Activated CD8-positive, alpha-beta memory T cell treated with anti-CD3 and anti-CD28 coated beads, Interleukin-2, amount 50 U/mL, for 24 hours (primary cell): ENCODE results near the gene CD74.
"Not testable (repeated sequence)": the region's sequence is repeated elsewhere in the genome, so short reads cannot be mapped to it uniquely, and the experiment has no call there.

Experiments used
- DNase-seq: peaks from one replicate; pipeline ENCODE4 v3.0.0-alpha.2; 2020; ENCODE audit errors: extremely low read depth

CD74 gene

DNA sequence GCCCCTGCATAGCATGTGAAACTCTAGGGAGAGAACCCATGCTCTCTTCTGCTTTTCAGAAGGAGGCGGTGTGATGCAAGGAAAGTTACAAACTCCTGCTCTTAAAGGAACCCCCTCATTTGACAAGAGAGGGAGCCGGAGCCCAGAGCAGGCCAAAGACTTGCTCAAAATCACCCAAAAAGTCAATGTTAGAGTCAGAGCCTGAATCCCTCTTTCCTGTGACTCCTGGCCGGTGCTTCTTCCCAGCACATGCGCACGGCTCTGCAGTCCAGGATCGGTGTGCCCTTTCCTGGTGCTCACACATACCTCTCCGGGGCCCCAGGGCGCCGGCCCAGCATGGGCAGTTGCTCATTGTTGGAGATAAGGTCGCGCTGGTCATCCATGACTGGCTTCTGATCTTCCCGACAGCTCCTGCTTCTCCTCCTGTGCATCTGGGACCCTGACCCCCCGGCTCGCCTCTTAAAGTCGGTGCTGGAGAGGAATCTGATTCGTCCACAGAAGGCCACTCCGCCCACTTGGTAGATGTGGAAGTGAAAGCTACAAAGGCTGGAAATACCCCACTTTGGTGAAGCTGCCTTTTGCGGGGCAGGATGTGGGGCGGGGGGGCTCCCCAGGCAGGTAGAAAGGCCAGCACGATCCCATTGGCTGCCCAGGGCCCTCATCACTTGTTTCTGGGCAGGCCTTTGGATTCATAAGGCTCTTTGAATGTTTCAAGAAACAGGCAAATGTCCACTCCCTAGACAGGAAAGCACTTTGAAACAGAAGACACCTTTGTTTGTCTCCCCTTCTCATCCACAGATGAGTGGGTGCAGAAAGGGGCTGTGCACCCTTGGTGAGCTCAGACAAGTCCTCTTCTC lies at the start of gene CD74:
Gene CD74, minus strand, starts transcription at position 592 of the 857 bp plus-strand sequence. Its CDS starts 161 bp downstream, at position 431.
- DNase-seq, result peak; percentile 81

DNA sequence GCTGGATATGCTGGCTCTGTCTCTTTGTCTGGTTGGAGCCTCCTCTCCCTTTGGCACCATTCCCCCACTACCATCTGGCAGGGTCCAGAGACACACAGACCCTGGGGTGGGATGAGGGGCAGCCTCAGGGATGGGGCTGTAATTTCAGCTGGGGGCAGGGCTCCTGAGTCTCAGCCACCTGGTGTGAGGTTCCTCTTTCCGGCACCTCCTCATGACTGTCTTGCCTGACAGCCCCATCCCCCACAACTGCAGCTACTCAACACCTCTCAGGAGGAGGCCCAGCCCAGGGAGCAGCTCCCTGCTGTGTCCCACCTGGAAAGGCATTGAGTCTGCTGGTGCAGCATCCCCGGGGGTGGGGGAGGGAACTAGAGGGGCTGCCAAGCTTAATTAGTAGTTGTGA lies 48.5 kb upstream of the CD74 start:
- no peak for DNase-seq

GRCh38 chr5:150460781-150461180 lies 48.1 kb upstream of the CD74 start:
- no peak for DNase-seq

- DNase-seq, result peak; percentile 79
These were observed 46.3 kb upstream of the CD74 start for GRCh38 chr5:150458802-150459557.

DNA sequence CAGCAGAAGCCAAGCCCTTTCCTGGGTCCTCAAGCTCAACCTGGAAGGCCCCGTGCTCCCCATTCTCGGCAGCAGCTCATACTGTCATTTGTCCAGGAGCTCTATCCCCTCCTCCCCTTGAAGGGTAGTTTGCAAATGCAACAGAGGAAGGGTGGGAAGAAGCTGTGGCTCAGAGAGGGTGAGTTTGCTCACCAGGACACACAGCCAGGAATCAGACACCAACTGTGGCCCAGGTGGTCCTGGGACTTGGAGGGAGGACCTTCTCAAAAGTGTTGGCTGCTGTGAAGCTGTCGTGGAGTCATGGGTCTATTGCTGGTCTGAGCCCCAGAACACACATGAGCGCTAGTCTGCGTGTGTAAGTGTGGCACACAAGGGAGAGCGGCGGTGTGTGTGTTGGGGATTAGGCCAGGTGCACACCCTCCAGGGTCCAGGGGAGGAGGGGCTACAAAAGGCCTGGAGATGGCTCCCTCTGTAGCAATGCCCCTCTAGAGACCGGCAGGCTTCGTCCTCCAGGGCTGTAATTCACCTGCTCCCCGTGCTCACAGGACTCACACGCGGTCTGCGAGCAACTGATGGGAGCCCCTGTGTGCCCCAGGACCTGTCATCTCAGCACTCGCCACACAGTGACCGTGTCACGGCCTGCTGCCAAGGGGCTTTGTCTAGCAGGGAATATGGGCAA lies 45.0 kb upstream of the CD74 start:
- DNase-seq, result no peak

GRCh38 chr5:150457121-150457520 lies 44.4 kb upstream of the CD74 start:
- DNase-seq, result no peak

DNA sequence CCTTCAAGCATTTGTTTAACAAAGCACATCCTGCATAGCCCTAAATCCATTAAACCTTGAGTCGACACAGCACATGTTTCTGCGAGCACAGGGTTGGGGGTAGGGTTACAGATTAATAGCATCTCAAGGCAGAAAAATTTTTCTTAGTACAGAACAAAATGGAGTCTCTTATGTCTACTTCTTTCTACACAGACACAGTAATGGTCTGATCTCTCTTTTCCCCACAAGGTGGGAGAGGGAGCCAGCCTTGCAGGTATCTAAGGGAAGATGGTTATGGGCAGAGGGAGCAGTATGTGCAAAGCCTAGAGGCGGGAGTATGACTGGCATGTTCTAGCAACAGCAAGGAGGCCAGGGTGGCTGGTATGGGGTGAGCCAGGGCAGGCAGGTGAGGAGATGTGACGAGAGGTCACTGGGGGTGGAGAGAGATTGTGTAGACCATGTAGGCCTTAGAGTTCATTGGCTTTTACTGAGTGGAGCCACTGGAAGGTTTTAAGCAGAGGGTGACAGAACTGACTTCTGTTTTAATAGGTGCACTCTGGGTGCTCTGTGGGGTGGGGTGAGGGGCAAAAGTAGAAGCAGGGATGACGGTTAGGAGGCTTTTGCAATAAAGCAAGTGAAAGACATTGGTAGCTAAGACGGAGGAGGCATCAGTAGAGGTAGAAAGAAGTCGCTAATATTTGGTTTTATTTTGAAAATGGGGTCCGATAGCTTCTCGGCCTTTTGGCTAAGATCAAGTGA lies 42.0 kb upstream of the CD74 start:
- DNase-seq, result no peak

- not testable (repeated sequence) for DNase-seq
These were observed 41.3 kb upstream of the CD74 start for GRCh38 chr5:150454027-150454426.

DNA sequence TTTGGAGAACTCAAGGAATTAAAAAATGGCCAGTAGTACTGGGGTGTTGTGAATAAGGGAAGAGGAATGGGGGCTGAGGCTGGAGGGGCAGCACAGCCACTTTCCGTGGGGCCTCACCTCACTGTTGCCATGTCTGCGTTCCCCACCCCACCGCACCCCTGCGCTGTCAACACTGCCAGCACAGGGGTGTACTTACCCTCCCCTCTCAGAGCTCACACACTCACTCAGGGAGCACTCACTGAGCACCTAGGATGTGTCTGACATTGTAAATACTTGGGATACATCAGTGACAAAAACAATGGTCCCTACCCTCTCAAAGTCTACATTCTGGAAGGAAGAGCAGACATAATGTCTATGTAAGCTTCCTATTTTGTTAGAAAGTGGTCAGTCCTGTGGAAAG lies 40.2 kb upstream of the CD74 start:
- no peak for DNase-seq

GRCh38 chr5:150451594-150451993 lies 38.9 kb upstream of the CD74 start:
- no peak for DNase-seq

DNA sequence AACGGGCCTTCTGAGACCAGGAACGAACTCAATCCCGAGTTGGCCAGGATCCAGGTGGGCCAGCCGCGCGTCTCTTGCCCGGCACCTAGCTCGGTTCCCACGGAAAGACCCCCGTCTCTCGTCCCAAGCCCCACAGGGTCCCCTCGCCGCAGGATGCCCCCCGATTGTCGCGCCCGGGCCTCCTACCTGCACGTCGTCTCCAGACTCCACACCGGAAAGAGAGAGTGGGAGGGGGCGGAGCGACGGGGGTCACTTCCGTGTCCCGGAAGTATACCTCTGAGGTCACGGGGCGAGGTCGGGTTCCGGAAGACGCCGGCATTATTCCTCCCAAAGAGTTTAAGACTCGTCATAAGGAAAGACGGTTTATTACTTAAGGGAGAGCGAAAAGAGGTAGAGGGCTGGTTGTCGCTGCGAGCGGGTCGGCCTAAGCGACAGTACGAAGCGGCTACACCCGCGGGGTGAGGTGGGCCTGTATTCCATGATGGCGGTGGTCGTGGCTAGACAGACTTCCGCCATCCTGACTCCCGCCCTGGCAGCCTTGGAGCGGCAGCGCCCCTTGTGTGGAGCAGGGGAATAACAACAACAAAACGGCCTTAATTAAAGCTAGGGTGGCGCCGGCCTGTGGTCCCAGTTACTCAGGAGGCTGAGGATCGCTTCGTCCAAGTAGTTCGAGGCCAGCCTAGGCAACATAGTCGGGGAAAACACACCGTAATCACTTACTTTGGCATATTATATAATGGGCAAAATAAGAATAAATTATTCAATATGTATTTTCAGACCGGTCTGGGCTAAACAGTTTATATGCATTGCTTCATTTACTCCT lies 37.0 kb upstream of the CD74 start, which contains the start of gene RPS14:
Gene RPS14, minus strand, starts transcription at position 223 of the 823 bp plus-strand sequence. CDS start 2,006 bp downstream, outside the sequence.
- peak; percentile 90 for DNase-seq

- DNase-seq, result no peak
These were observed 36.3 kb upstream of the CD74 start for GRCh38 chr5:150448952-150449516.

DNA sequence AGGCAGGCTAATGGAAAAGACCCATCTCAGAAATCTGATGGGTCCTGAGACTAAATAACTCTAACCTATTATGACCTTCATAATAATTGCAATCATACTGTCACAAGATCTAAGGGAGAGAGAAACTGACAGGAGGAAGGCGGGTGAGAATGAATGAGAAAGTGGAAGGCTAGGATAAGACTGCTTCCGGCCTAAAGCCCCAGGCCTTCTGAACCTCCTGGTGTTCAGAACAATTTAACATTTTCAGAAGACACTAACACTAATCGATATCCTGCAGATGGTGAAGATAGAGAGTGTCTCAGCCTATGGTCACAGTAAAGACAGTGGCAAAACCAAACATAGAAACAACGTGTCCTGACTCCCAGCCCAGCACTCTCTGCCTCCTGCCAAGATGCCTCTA lies 35.6 kb upstream of the CD74 start:
- DNase-seq, result no peak

DNA sequence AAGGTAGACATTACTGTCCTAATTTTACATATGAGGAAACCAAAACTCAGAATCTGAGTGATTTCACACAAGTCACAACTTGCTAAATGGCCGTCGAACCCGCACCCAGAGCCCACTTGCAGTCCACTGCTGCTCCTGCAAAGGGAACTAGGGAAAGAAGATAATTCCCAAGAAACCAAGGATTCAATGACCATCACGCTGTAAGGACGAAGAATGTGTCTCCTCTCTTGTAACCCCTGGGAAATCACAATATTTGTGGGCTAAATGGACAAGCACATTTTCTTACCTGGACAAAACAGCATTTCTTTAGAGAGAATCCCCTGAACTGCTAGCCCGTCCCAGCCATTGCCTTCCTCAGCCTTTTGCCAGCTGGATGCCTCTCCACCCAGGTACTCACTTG lies 34.5 kb upstream of the CD74 start:
- DNase-seq, result no peak

- no peak for DNase-seq
These were observed 33.9 kb upstream of the CD74 start for GRCh38 chr5:150446583-150446982.

GRCh38 chr5:150446088-150446487 lies 33.4 kb upstream of the CD74 start:
- no peak for DNase-seq

- no peak for DNase-seq
These were observed 32.1 kb upstream of the CD74 start for GRCh38 chr5:150444770-150445169.

DNA sequence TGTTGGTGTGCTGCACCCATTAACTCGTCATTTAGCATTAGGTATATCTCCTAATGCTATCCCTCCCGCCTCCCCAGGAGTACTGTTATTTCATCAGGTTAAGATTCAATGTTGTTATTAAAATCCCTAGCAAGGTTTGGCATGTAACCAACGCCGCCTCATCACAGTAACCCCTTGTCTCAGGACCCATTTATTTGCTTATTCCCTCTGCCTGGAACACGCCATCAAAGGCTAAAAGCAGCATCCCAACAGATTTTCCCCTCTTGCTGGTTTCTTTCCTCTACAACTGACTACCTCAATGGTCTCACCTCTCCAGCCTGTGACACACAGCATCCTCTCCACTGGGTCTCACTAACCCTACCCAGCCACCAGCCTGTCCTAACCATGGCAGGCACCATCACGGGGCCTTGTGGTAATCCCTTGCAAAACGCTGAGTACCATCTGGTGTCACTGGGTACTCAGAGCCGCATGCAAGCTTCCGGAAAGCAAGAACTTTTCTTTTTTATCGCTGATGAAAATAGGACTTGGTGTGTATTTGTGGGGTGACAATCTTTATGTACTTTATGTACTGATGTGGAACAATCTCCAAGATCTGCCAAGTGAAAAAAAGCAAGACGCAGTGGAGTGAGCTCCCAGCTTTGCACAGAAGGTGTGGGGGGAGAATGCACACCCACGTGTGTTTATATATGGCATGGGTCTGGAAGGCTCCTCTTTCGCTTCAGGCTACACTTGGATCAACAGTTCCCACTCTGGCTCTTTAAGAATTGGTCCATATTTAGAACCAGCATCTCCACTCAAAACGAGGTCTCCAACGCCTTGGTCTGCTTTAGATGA lies 30.7 kb upstream of the CD74 start:
- DNase-seq, result no peak

- no peak for DNase-seq
These were observed 30.0 kb upstream of the CD74 start for GRCh38 chr5:150442699-150443080.
